HEK293 (cell line): Measurements from ENCODE around the gene GALNT9.

Experiments used
- KLF1 ChIP-seq: fragments of 450-650 bp; formaldehyde crosslinking; IDR thresholded peaks from 2 replicates; pipeline ENCODE4 v1.5.1; 2016; ENCODE audit warnings: missing biosample characterization, missing genetic modification characterization
- REPIN1 ChIP-seq: fragments of 450-650 bp; formaldehyde crosslinking; IDR thresholded peaks from 2 replicates; pipeline ENCODE4 v1.5.1; 2017; ENCODE audit warnings: missing biosample characterization, missing genetic modification characterization, low read depth
- SCRT1 ChIP-seq: fragments of 450-650 bp; formaldehyde crosslinking; IDR thresholded peaks from 2 replicates; pipeline ENCODE4 v1.5.1; 2016; ENCODE audit warnings: missing biosample characterization, missing genetic modification characterization, borderline replicate concordance
- ZFP37 ChIP-seq: fragments of 450-650 bp; formaldehyde crosslinking; IDR thresholded peaks from 2 replicates; pipeline ENCODE4 v1.5.1; 2016; ENCODE audit warnings: missing biosample characterization, missing genetic modification characterization
- ZNF10 ChIP-seq: fragments of 450-650 bp; formaldehyde crosslinking; IDR thresholded peaks from 2 replicates; pipeline ENCODE4 v1.5.1; 2017; ENCODE audit warnings: missing biosample characterization, missing genetic modification characterization
- ZNF114 ChIP-seq: fragments of 450-650 bp; formaldehyde crosslinking; IDR thresholded peaks from 2 replicates; pipeline ENCODE4 v1.5.0; 2017; ENCODE audit warnings: missing biosample characterization, missing genetic modification characterization
- ZNF132 ChIP-seq: fragments of 450-650 bp; formaldehyde crosslinking; IDR thresholded peaks from 2 replicates; pipeline ENCODE4 v1.5.1; 2017; ENCODE audit warnings: missing biosample characterization, missing genetic modification characterization, borderline replicate concordance
- ZNF23 ChIP-seq: fragments of 450-650 bp; formaldehyde crosslinking; IDR thresholded peaks from 2 replicates; pipeline ENCODE4 v1.5.1; 2016; ENCODE audit warnings: missing biosample characterization, missing genetic modification characterization, borderline replicate concordance
- ZNF37A ChIP-seq: fragments of 450-650 bp; IDR thresholded peaks from 2 replicates; pipeline ENCODE4 v1.5.1; 2018; ENCODE audit warnings: missing biosample characterization, missing genetic modification characterization
- ZNF529 ChIP-seq: fragments of 450-650 bp; formaldehyde crosslinking; IDR thresholded peaks from 2 replicates; pipeline ENCODE4 v1.5.1; 2017; ENCODE audit warnings: missing genetic modification characterization, missing biosample characterization; ENCODE audit not compliant: insufficient replicate concordance
- ZNF530 ChIP-seq: fragments of 450-650 bp; formaldehyde crosslinking; IDR thresholded peaks from 2 replicates; pipeline ENCODE4 v1.5.1; 2016; ENCODE audit warnings: low read depth, missing biosample characterization, missing genetic modification characterization
- ZNF654 ChIP-seq: fragments of 450-650 bp; formaldehyde crosslinking; IDR thresholded peaks from 2 replicates; pipeline ENCODE4 v1.5.1; 2016; ENCODE audit warnings: low read depth, missing biosample characterization, missing genetic modification characterization
- ZNF664 ChIP-seq: fragments of 450-650 bp; formaldehyde crosslinking; IDR thresholded peaks from 2 replicates; pipeline ENCODE4 v1.5.1; 2016; ENCODE audit warnings: missing biosample characterization, missing genetic modification characterization
- ZNF776 ChIP-seq: fragments of 450-650 bp; formaldehyde crosslinking; IDR thresholded peaks from 2 replicates; pipeline ENCODE4 v1.5.0; 2017; ENCODE audit warnings: missing biosample characterization, missing genetic modification characterization, borderline replicate concordance
- TF ChIP-seq, protein P1 (sequence below): fragments of 450-650 bp; formaldehyde crosslinking; optimal IDR thresholded peaks from 2 replicates; pipeline ENCODE3; 2016; ENCODE audit warnings: missing biosample characterization, mild to moderate bottlenecking, missing genetic modification characterization
- TF ChIP-seq, protein P2 (sequence below): fragments of 450-650 bp; formaldehyde crosslinking; IDR thresholded peaks from 2 replicates; pipeline ENCODE4 v1.5.1; 2017; ENCODE audit warnings: missing biosample characterization, missing genetic modification characterization
- TF ChIP-seq, protein P3 (sequence below): fragments of 450-650 bp; formaldehyde crosslinking; IDR thresholded peaks from 2 replicates; pipeline ENCODE4 v1.5.1; 2016; ENCODE audit warnings: missing biosample characterization, missing genetic modification characterization
- TF ChIP-seq, protein P4 (sequence below): fragments of 450-650 bp; formaldehyde crosslinking; IDR thresholded peaks from 2 replicates; pipeline ENCODE4 v1.5.1; 2016; ENCODE audit warnings: missing biosample characterization, missing genetic modification characterization
- TF ChIP-seq, protein P5 (sequence below): fragments of 450-650 bp; formaldehyde crosslinking; IDR thresholded peaks from 2 replicates; pipeline ENCODE4 v1.5.1; 2016; ENCODE audit warnings: missing biosample characterization, missing genetic modification characterization
- TF ChIP-seq, protein P6 (sequence below): fragments of 450-650 bp; IDR thresholded peaks from 2 replicates; pipeline ENCODE4 v1.5.1; 2018; ENCODE audit warnings: missing biosample characterization, missing genetic modification characterization
- TF ChIP-seq, protein P7 (sequence below): fragments of 450-650 bp; formaldehyde crosslinking; IDR thresholded peaks from 2 replicates; pipeline ENCODE4 v1.5.1; 2016; ENCODE audit warnings: missing biosample characterization, missing genetic modification characterization
- TF ChIP-seq, protein P8 (sequence below): fragments of 450-650 bp; formaldehyde crosslinking; IDR thresholded peaks from 2 replicates; pipeline ENCODE4 v1.5.1; 2016; ENCODE audit warnings: missing biosample characterization, missing genetic modification characterization
- TF ChIP-seq, protein P9 (sequence below): fragments of 450-650 bp; formaldehyde crosslinking; IDR thresholded peaks from 2 replicates; pipeline ENCODE4 v1.5.1; 2017; ENCODE audit warnings: missing biosample characterization, missing genetic modification characterization
- TF ChIP-seq, protein P10 (sequence below): fragments of 450-650 bp; formaldehyde crosslinking; IDR thresholded peaks from 2 replicates; pipeline ENCODE4 v1.5.1; 2016; ENCODE audit warnings: missing biosample characterization, missing genetic modification characterization

GALNT9 gene

DNA sequence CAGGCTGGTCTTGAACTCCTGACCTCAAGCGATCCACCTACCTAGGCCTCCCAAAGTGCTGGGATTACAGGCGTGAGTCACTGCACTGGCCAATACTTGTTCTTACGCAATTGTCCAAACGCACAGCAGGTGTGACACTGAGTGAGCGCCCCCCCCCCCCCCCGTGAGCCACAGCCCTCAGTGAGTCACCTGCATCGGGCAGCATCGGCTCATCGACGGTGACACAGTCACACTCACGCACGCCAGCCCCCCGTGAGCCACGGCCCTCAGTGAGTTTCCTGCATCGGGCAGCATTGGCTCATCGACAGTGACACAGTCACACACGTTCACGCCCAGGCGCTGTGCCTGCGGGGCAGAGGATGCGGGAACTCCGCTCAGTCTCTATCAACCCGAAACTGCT lies 42.5 kb downstream of the GALNT9 start (continued):
- TF ChIP-seq, protein P1, sequence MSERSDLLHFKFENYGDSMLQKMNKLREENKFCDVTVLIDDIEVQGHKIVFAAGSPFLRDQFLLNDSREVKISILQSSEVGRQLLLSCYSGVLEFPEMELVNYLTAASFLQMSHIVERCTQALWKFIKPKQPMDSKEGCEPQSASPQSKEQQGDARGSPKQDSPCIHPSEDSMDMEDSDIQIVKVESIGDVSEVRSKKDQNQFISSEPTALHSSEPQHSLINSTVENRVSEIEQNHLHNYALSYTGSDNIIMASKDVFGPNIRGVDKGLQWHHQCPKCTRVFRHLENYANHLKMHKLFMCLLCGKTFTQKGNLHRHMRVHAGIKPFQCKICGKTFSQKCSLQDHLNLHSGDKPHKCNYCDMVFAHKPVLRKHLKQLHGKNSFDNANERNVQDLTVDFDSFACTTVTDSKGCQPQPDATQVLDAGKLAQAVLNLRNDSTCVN (tag by site-specific recombination): no peak
- TF ChIP-seq ZNF132 (tag by site-specific recombination) (no peak), SCRT1 (no peak), ZNF664 (tag by site-specific recombination) (no peak), REPIN1 (tag by site-specific recombination) (no peak), ZNF23 (tag by site-specific recombination) (no peak), ZNF530 (no peak), ZNF37A (tag by site-specific recombination) (no peak), KLF1 (tag by site-specific recombination) (no peak; the same call in 1 of the 2 replicates), ZNF529 (tag by site-specific recombination) (no peak), ZNF10 (tag by site-specific recombination) (no peak), ZNF654 (no peak), ZFP37 (tag by site-specific recombination) (no peak), ZNF776 (tag by site-specific recombination) (no peak), ZNF114 (tag by site-specific recombination) (no peak)
- TF ChIP-seq, protein P2, sequence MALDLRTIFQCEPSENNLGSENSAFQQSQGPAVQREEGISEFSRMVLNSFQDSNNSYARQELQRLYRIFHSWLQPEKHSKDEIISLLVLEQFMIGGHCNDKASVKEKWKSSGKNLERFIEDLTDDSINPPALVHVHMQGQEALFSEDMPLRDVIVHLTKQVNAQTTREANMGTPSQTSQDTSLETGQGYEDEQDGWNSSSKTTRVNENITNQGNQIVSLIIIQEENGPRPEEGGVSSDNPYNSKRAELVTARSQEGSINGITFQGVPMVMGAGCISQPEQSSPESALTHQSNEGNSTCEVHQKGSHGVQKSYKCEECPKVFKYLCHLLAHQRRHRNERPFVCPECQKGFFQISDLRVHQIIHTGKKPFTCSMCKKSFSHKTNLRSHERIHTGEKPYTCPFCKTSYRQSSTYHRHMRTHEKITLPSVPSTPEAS (tag by site-specific recombination): no peak
- TF ChIP-seq, protein P3, sequence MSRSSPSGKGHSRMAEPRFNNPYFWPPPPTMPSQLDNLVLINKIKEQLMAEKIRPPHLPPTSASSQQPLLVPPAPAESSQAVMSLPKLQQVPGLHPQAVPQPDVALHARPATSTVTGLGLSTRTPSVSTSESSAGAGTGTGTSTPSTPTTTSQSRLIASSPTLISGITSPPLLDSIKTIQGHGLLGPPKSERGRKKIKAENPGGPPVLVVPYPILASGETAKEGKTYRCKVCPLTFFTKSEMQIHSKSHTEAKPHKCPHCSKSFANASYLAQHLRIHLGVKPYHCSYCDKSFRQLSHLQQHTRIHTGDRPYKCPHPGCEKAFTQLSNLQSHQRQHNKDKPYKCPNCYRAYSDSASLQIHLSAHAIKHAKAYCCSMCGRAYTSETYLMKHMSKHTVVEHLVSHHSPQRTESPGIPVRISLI (tag by site-specific recombination): no peak
- TF ChIP-seq, protein P4, sequence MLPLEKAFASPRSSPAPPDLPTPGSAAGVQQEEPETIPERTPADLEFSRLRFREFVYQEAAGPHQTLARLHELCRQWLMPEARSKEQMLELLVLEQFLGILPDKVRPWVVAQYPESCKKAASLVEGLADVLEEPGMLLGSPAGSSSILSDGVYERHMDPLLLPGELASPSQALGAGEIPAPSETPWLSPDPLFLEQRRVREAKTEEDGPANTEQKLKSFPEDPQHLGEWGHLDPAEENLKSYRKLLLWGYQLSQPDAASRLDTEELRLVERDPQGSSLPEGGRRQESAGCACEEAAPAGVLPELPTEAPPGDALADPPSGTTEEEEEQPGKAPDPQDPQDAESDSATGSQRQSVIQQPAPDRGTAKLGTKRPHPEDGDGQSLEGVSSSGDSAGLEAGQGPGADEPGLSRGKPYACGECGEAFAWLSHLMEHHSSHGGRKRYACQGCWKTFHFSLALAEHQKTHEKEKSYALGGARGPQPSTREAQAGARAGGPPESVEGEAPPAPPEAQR (tag by site-specific recombination): no peak
- TF ChIP-seq, protein P5, sequence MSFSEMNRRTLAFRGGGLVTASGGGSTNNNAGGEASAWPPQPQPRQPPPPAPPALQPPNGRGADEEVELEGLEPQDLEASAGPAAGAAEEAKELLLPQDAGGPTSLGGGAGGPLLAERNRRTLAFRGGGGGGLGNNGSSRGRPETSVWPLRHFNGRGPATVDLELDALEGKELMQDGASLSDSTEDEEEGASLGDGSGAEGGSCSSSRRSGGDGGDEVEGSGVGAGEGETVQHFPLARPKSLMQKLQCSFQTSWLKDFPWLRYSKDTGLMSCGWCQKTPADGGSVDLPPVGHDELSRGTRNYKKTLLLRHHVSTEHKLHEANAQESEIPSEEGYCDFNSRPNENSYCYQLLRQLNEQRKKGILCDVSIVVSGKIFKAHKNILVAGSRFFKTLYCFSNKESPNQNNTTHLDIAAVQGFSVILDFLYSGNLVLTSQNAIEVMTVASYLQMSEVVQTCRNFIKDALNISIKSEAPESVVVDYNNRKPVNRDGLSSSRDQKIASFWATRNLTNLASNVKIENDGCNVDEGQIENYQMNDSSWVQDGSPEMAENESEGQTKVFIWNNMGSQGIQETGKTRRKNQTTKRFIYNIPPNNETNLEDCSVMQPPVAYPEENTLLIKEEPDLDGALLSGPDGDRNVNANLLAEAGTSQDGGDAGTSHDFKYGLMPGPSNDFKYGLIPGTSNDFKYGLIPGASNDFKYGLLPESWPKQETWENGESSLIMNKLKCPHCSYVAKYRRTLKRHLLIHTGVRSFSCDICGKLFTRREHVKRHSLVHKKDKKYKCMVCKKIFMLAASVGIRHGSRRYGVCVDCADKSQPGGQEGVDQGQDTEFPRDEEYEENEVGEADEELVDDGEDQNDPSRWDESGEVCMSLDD (tag by site-specific recombination): 0 out of 2 replicates have a peak, but pooled peaks have one; percentile 49
- TF ChIP-seq, protein P6, sequence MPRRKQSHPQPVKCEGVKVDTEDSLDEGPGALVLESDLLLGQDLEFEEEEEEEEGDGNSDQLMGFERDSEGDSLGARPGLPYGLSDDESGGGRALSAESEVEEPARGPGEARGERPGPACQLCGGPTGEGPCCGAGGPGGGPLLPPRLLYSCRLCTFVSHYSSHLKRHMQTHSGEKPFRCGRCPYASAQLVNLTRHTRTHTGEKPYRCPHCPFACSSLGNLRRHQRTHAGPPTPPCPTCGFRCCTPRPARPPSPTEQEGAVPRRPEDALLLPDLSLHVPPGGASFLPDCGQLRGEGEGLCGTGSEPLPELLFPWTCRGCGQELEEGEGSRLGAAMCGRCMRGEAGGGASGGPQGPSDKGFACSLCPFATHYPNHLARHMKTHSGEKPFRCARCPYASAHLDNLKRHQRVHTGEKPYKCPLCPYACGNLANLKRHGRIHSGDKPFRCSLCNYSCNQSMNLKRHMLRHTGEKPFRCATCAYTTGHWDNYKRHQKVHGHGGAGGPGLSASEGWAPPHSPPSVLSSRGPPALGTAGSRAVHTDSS (tag by site-specific recombination): no peak
- TF ChIP-seq, protein P7, sequence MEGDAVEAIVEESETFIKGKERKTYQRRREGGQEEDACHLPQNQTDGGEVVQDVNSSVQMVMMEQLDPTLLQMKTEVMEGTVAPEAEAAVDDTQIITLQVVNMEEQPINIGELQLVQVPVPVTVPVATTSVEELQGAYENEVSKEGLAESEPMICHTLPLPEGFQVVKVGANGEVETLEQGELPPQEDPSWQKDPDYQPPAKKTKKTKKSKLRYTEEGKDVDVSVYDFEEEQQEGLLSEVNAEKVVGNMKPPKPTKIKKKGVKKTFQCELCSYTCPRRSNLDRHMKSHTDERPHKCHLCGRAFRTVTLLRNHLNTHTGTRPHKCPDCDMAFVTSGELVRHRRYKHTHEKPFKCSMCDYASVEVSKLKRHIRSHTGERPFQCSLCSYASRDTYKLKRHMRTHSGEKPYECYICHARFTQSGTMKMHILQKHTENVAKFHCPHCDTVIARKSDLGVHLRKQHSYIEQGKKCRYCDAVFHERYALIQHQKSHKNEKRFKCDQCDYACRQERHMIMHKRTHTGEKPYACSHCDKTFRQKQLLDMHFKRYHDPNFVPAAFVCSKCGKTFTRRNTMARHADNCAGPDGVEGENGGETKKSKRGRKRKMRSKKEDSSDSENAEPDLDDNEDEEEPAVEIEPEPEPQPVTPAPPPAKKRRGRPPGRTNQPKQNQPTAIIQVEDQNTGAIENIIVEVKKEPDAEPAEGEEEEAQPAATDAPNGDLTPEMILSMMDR: no peak
- TF ChIP-seq, protein P8, sequence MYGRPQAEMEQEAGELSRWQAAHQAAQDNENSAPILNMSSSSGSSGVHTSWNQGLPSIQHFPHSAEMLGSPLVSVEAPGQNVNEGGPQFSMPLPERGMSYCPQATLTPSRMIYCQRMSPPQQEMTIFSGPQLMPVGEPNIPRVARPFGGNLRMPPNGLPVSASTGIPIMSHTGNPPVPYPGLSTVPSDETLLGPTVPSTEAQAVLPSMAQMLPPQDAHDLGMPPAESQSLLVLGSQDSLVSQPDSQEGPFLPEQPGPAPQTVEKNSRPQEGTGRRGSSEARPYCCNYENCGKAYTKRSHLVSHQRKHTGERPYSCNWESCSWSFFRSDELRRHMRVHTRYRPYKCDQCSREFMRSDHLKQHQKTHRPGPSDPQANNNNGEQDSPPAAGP: peak; percentile 97
- TF ChIP-seq, protein P9, sequence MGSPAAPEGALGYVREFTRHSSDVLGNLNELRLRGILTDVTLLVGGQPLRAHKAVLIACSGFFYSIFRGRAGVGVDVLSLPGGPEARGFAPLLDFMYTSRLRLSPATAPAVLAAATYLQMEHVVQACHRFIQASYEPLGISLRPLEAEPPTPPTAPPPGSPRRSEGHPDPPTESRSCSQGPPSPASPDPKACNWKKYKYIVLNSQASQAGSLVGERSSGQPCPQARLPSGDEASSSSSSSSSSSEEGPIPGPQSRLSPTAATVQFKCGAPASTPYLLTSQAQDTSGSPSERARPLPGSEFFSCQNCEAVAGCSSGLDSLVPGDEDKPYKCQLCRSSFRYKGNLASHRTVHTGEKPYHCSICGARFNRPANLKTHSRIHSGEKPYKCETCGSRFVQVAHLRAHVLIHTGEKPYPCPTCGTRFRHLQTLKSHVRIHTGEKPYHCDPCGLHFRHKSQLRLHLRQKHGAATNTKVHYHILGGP: no peak
- TF ChIP-seq, protein P10, sequence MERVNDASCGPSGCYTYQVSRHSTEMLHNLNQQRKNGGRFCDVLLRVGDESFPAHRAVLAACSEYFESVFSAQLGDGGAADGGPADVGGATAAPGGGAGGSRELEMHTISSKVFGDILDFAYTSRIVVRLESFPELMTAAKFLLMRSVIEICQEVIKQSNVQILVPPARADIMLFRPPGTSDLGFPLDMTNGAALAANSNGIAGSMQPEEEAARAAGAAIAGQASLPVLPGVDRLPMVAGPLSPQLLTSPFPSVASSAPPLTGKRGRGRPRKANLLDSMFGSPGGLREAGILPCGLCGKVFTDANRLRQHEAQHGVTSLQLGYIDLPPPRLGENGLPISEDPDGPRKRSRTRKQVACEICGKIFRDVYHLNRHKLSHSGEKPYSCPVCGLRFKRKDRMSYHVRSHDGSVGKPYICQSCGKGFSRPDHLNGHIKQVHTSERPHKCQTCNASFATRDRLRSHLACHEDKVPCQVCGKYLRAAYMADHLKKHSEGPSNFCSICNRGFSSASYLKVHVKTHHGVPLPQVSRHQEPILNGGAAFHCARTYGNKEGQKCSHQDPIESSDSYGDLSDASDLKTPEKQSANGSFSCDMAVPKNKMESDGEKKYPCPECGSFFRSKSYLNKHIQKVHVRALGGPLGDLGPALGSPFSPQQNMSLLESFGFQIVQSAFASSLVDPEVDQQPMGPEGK: peak; percentile 91
